MCF 10A (cell line): ENCODE data around the gene ENTPD5. TPM values are rescaled to one million over a fixed set of nuclear protein-coding genes. Genes with fewer than 3 reads are reported as not detected.

ENCODE experiments used
- BruUV-seq: library from RNA; stranded (reverse); fragments of 400-500 nt; replicated peaks from 2 replicates; lab custom pipeline; 2021; lab: Mats Ljungman, UMichigan
- CTCF ChIA-PET: fragments of 300-600 bp; sonication (Branson Sonifier 250); formaldehyde crosslinking; extraction: SDS; loops from one replicate; lab custom pipeline; 2021; ENCODE audit warnings: antibody characterized with exemption, inconsistent platforms; lab: Yijun Ruan, JAX
- POLR2A ChIA-PET: fragments of 300-600, 350-650 bp; sonication (Branson Sonifier 250); formaldehyde crosslinking; extraction: SDS; loops from one replicate; lab custom pipeline; 2020; ENCODE audit warnings: antibody characterized with exemption, inconsistent platforms; lab: Yijun Ruan, JAX
- DNase-seq: peaks from one replicate; pipeline ENCODE4 v3.0.0-alpha.2; 2018; ENCODE audit not compliant: unreplicated experiment
- H3K27ac Mint-ChIP-seq: one replicate; pipeline ENCODE4 v1.8.0; 2022; ENCODE audit warnings: mild to moderate bottlenecking, low read depth, mixed read lengths; ENCODE audit not compliant: unreplicated experiment
- H3K27me3 Mint-ChIP-seq: one replicate; pipeline ENCODE4 v1.8.0; 2022; ENCODE audit warnings: mixed read lengths; ENCODE audit not compliant: insufficient read depth, unreplicated experiment
- H3K36me3 Mint-ChIP-seq: one replicate; pipeline ENCODE4 v1.8.0; 2022; ENCODE audit warnings: mild to moderate bottlenecking, moderate library complexity, mixed read lengths; ENCODE audit not compliant: insufficient read depth, unreplicated experiment
- H3K4me1 Mint-ChIP-seq: one replicate; pipeline ENCODE4 v1.8.0; 2022; ENCODE audit warnings: mixed read lengths; ENCODE audit not compliant: insufficient read depth, unreplicated experiment
- H3K4me3 Mint-ChIP-seq: one replicate; pipeline ENCODE4 v1.8.0; 2022; ENCODE audit warnings: mild to moderate bottlenecking, moderate library complexity, mixed read lengths; ENCODE audit not compliant: unreplicated experiment
- H3K9me3 Mint-ChIP-seq: one replicate; pipeline ENCODE4 v1.8.0; 2022; ENCODE audit warnings: mixed read lengths; ENCODE audit not compliant: unreplicated experiment
- intact Hi-C: fragments of 100-400 bp; cut with micrococcal nuclease; formaldehyde crosslinking; loops from 2 replicates; pipeline ENCODE4 v1.14.1; 2022
- total RNA-seq: library from RNA; stranded (reverse); gene quantifications from 2 replicates; pipeline ENCODE4 v1.2.3, GENCODE V29; 2022
- TF ChIP-seq, protein P1 (sequence below): fragments of 200-600 bp; IDR thresholded peaks from one replicate; pipeline ENCODE4 v1.8.0; 2022; ENCODE audit warnings: antibody characterized with exemption, mild to moderate bottlenecking; ENCODE audit not compliant: unreplicated experiment

Gene ENTPD5
- total RNA-seq, 1 experiment from 2014 or later, result 13.9 TPM

DNA sequence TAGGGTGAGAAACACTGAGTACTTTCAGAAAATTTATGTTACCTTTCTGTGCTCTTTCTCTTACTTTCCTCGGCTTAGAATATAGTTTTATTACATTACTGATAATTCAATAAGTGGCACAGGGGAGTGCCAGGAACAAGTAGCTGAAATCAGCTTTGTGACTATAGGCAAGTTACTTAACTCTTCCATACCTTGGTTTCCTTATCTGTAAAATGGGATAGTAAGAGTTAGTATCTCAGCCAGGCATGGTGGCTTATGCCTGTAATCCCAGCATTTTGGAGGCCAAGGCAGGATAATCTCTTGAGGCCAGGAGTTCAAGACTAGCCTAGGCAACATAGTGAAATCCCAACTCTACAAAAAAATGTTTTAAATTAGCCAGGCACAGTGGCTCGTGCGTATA is 15.5 kb upstream of the ENTPD5 start:
- no peaks in the 10 kb centered on the region for H3K27me3 Mint-ChIP-seq
- no peaks in the 10 kb centered on the region for H3K4me1 Mint-ChIP-seq
- no peak overlapping the region for H3K27ac Mint-ChIP-seq
- H3K4me3 Mint-ChIP-seq, result no peak overlapping the region
- TF ChIP-seq, protein P1, sequence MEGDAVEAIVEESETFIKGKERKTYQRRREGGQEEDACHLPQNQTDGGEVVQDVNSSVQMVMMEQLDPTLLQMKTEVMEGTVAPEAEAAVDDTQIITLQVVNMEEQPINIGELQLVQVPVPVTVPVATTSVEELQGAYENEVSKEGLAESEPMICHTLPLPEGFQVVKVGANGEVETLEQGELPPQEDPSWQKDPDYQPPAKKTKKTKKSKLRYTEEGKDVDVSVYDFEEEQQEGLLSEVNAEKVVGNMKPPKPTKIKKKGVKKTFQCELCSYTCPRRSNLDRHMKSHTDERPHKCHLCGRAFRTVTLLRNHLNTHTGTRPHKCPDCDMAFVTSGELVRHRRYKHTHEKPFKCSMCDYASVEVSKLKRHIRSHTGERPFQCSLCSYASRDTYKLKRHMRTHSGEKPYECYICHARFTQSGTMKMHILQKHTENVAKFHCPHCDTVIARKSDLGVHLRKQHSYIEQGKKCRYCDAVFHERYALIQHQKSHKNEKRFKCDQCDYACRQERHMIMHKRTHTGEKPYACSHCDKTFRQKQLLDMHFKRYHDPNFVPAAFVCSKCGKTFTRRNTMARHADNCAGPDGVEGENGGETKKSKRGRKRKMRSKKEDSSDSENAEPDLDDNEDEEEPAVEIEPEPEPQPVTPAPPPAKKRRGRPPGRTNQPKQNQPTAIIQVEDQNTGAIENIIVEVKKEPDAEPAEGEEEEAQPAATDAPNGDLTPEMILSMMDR, result no peak
- no peaks in the 10 kb centered on the region for H3K9me3 Mint-ChIP-seq
- no peaks in the 10 kb centered on the region for H3K36me3 Mint-ChIP-seq
- no TSS peak for BruUV-seq
- DNase-seq, result no peak
- intact Hi-C loops, result no loop called here
- CTCF ChIA-PET, result no interaction called here
- POLR2A ChIA-PET, result interaction anchor here (0.6 to 0.7 kb wide), 2 partner anchors 31 to 136 kb away, joined by 3 to 4 read pairs; no protein-coding TSS in a partner anchor

DNA sequence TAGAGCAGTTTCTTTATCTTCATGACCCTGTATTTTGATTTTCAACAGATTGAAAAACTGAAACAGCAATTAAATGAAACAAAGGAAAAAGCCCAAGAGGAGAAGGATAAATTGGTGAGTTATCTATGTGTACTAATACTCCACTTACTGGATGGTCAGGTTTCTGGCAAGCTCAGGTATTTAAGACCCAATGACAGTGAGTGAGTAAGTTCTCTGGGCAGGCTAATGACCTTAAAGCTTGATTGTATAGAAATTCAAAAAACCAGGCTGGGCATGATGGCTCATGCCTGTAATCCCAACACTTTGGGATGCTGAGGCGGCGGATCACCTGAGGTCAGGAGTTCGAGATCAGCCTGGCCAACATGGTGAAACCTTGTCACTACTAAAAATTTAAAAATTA is 10.0 kb upstream of the ENTPD5 start:
- H3K27ac Mint-ChIP-seq, result no peak overlapping the region
- BruUV-seq, result no TSS peak
- H3K9me3 Mint-ChIP-seq, result no peaks in the 10 kb centered on the region
- H3K4me3 Mint-ChIP-seq, result no peak overlapping the region
- H3K36me3 Mint-ChIP-seq, result no peaks in the 10 kb centered on the region
- intact Hi-C loops, result no loop called here
- CTCF ChIA-PET, result interaction anchor here (3.2 kb wide), 1 partner anchor 11 kb away, joined by 11 read pairs; no protein-coding TSS in a partner anchor
- no peaks in the 10 kb centered on the region for H3K4me1 Mint-ChIP-seq
- H3K27me3 Mint-ChIP-seq, result no peaks in the 10 kb centered on the region
- TF ChIP-seq, protein P1, result no peak
- DNase-seq, result no peak
- POLR2A ChIA-PET, result interaction anchor here (1.2 kb wide), 1 partner anchor 34 kb away, joined by 3 read pairs; no protein-coding TSS in a partner anchor

DNA sequence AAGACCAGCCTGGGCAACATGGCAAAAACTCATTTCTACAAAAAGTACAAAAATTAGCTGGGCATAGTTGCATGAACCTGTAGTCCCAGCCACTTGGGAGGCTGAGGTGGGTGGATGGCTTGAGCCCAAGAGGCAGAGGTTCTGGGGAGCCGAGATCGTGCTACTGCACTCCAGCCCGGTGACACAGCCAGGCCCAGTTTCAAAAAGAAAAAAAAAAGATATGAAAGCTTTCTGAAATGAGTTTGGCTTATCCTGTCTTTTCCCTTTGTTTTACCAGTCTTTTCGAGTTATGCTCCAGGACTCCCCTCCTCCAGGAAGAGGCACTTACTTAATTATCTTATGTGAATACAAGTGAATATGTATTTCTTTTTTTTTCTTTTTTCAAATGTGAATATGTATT is 3.3 kb upstream of the ENTPD5 start:
- CTCF ChIA-PET, result no interaction called here
- peaks cover 6% of the 10 kb centered on the region for H3K4me1 Mint-ChIP-seq
- TF ChIP-seq, protein P1, result no peak
- no peak for DNase-seq
- POLR2A ChIA-PET, result interaction anchor here (0.7 kb wide), 1 partner anchor 374 kb away, joined by 3 read pairs; no protein-coding TSS in a partner anchor
- intact Hi-C loops, result no loop called here
- no peak overlapping the region for H3K4me3 Mint-ChIP-seq
- no peaks in the 10 kb centered on the region for H3K27me3 Mint-ChIP-seq
- H3K27ac Mint-ChIP-seq, result no peak overlapping the region
- no TSS peak for BruUV-seq
- no peaks in the 10 kb centered on the region for H3K36me3 Mint-ChIP-seq
- H3K9me3 Mint-ChIP-seq, result no peaks in the 10 kb centered on the region

DNA sequence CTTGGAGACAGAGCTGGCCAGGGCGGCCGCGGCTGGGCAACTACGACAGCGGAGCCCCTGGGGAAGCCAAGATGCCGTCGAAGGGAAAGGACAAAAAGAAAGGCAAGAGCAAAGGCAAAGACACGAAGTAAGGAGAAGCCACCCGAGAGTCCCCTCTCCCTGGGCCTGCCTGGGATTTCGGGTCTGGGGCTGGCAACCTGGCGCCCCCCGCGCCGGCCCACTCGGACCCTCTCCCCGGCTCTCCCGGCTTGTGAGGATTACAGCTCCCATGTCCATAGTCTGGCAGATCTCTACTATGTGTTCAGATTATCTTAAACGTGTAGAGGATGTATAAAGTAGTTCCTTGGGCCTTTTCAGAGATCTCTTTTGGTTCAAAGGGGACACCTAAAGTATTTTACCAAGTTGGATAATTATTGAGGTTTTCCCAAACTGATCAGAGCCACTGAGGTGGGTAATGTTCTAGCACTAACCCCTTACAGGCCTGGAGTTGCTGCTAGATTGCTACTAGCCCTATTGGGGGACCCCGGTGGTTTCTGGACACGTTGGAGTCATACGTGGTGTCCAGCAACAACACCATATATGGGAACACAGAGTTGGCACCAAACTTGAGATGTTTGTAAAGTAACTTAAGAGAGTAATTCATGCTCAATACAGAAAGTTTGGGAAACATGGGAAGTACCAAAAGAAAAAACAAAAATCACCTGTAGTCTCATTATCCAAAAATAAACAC is 485 bp upstream of the ENTPD5 start:
- peak; percentile 4 for DNase-seq
- Mint-ChIP-seq H3K36me3 (no peaks in the 10 kb centered on the region), H3K27ac (peak overlapping the region; percentile 96), H3K4me3 (peak overlapping the region; percentile 96), H3K27me3 (no peaks in the 10 kb centered on the region), H3K9me3 (no peaks in the 10 kb centered on the region), H3K4me1 (peaks cover 6% of the 10 kb centered on the region)
- TF ChIP-seq, protein P1, result no peak
- BruUV-seq, result TSS peak; percentile 60
- POLR2A ChIA-PET, result interaction anchor here (0.7 to 2.2 kb wide), 17 partner anchors 11 to 781 kb away, joined by 3 to 24 read pairs (median 8); partner anchors contain the start of genes ABCD4, ALDH6A1, COQ6 and FAM161B
- CTCF ChIA-PET, result interaction anchor here (0.6 to 0.8 kb wide), 2 partner anchors 66 to 217 kb away, joined by 3 read pairs; no protein-coding TSS in a partner anchor
- intact Hi-C loops, result loop anchor here (2.0 kb wide), 1 partner anchor 69 kb away; the partner anchor contains the start of genes COQ6 and FAM161B
